HL-60/S4 treated with phorbol 12-myristate 13-acetate at 8.2 ng/mL for 4 days and 3 days (cell line): ENCODE measurements around the gene PCDH10.

Experiments
- in situ Hi-C: fragments of 300-500 bp; cut with MboI; formaldehyde crosslinking; loops from 2 replicates; pipeline ENCODE4 v1.15.0; 2022; ENCODE audit warnings: low sequenced_read_pairs

The PCDH10 gene

GRCh38 chr4:133149364-133149695, 236 bp downstream of the PCDH10 start:
- in situ Hi-C loops = no loop called here

GRCh38 chr4:133149932-133150471, 908 bp downstream of the PCDH10 start:
- in situ Hi-C loops = no loop called here

GRCh38 chr4:133150486-133151340, 1.6 kb downstream of the PCDH10 start:
- in situ Hi-C loops = no loop called here

GRCh38 chr4:133151341-133151690, 2.2 kb downstream of the PCDH10 start:
- in situ Hi-C loops = no loop called here

- in situ Hi-C loops = no loop called here
These were observed 2.7 kb downstream of the PCDH10 start for GRCh38 chr4:133151691-133152329.

GRCh38 chr4:133152330-133152821, 3.3 kb downstream of the PCDH10 start:
- in situ Hi-C loops = no loop called here

GRCh38 chr4:133152831-133153481, 3.9 kb downstream of the PCDH10 start:
- in situ Hi-C loops = no loop called here

- in situ Hi-C loops = no loop called here
These were observed 5.6 kb downstream of the PCDH10 start for GRCh38 chr4:133154725-133155124.

GRCh38 chr4:133156096-133156495, 7.0 kb downstream of the PCDH10 start:
- in situ Hi-C loops = no loop called here

GRCh38 chr4:133156556-133156955, 7.5 kb downstream of the PCDH10 start:
- in situ Hi-C loops = no loop called here

GRCh38 chr4:133157460-133158160, 8.5 kb downstream of the PCDH10 start:
- in situ Hi-C loops = no loop called here

GRCh38 chr4:133160853-133161252, 11.8 kb downstream of the PCDH10 start:
- in situ Hi-C loops = no loop called here

- in situ Hi-C loops = no loop called here
These were observed 12.6 kb downstream of the PCDH10 start for GRCh38 chr4:133161570-133162295.

- in situ Hi-C loops = no loop called here
These were observed 13.8 kb downstream of the PCDH10 start for GRCh38 chr4:133162941-133163340.

GRCh38 chr4:133178956-133179355, 29.9 kb downstream of the PCDH10 start:
- in situ Hi-C loops = no loop called here

GRCh38 chr4:133186210-133186609, 37.1 kb downstream of the PCDH10 start:
- in situ Hi-C loops = no loop called here

- in situ Hi-C loops = no loop called here
These were observed 37.8 kb downstream of the PCDH10 start for GRCh38 chr4:133186845-133187244.

- in situ Hi-C loops = no loop called here
These were observed 39.5 kb downstream of the PCDH10 start for GRCh38 chr4:133188433-133189146.

GRCh38 chr4:133189147-133189517, 40.0 kb downstream of the PCDH10 start:
- in situ Hi-C loops = no loop called here

- in situ Hi-C loops = no loop called here
These were observed 41.0 kb downstream of the PCDH10 start for GRCh38 chr4:133190098-133190497.
